Measurements from ENCODE around the gene FGFBP2. TPM values are rescaled to one million over a fixed set of nuclear protein-coding genes. Genes with fewer than 3 reads are reported as not detected.

The FGFBP2 gene
- total RNA-seq, 1 experiment from 2014 or later, result 0.25 TPM

DNA sequence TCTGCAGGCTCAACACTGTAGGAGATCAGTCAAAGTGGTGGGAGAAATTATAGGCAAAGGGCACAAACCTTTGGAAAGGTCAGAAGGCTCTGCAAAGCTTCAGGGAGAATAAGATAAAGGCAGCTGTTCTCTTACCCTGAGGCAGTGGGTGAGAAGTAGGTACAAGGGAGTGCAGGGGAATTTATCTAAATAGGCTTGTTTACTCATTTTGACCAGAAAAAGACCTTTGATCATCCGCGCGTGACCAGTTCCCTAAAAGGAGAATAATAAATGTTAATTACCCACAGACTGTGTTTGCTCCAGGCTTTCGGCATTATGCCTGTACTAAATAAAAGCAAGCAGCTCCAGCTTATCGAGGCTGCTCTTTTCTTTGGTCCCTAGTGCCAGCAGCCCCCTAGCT is 9.3 kb downstream of the FGFBP2 start:
- intact Hi-C loops (cut with micrococcal nuclease; ENCODE audit: unreplicated experiment), result no loop called here
- POLR2A ChIA-PET, result no interaction called here
- Histone ChIP-seq H3K36me3 (ENCODE audit: control insufficient read depth, insufficient read depth, low read length) (no peaks in the 10 kb centered on the region), H3K27me3 (replicated peaks; ENCODE audit: control insufficient read depth, insufficient read depth, low read length) (no peaks in the 10 kb centered on the region), H3K4me1 (peaks cover 8% of the 10 kb centered on the region; the same call in 1 of the 2 replicates), H3K4me3 (ENCODE audit: low read depth, low read length) (no peak overlapping the region), H3K9me3 (peaks cover 21% of the 10 kb centered on the region)
- peaks cover 11% of the 10 kb centered on the region for H3K9me3 Mint-ChIP-seq (ENCODE audit: unreplicated experiment)
- no peaks in the 10 kb centered on the region for H3K27me3 Mint-ChIP-seq (ENCODE audit: insufficient read depth, unreplicated experiment)
- H3K4me1 Mint-ChIP-seq (ENCODE audit: low read depth, unreplicated experiment), result peaks cover 5% of the 10 kb centered on the region
- H3K36me3 Mint-ChIP-seq (ENCODE audit: insufficient read depth, unreplicated experiment), result no peaks in the 10 kb centered on the region
- TF ChIP-seq, protein P1, sequence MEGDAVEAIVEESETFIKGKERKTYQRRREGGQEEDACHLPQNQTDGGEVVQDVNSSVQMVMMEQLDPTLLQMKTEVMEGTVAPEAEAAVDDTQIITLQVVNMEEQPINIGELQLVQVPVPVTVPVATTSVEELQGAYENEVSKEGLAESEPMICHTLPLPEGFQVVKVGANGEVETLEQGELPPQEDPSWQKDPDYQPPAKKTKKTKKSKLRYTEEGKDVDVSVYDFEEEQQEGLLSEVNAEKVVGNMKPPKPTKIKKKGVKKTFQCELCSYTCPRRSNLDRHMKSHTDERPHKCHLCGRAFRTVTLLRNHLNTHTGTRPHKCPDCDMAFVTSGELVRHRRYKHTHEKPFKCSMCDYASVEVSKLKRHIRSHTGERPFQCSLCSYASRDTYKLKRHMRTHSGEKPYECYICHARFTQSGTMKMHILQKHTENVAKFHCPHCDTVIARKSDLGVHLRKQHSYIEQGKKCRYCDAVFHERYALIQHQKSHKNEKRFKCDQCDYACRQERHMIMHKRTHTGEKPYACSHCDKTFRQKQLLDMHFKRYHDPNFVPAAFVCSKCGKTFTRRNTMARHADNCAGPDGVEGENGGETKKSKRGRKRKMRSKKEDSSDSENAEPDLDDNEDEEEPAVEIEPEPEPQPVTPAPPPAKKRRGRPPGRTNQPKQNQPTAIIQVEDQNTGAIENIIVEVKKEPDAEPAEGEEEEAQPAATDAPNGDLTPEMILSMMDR (IDR thresholded peaks at IDR 0.05; ENCODE audit: insufficient read depth in 1 of 2, low read depth in 1 of 2, low read length in 1 of 2, severe bottlenecking in 1 of 2, unreplicated experiment in 1 of 2), result no peak
- CTCF ChIA-PET, result interaction anchor here (1.2 to 1.8 kb wide), 2 partner anchors 71 to 148 kb away, joined by 4 to 9 read pairs; no protein-coding TSS in a partner anchor
- no peak overlapping the region for H3K27ac Mint-ChIP-seq (ENCODE audit: unreplicated experiment)
- peak in 1 of 2 experiments; percentile 50 for DNase-seq
- no peak overlapping the region for H3K4me3 Mint-ChIP-seq (ENCODE audit: unreplicated experiment)
- BruUV-seq (replicated peaks), result no TSS peak

DNA sequence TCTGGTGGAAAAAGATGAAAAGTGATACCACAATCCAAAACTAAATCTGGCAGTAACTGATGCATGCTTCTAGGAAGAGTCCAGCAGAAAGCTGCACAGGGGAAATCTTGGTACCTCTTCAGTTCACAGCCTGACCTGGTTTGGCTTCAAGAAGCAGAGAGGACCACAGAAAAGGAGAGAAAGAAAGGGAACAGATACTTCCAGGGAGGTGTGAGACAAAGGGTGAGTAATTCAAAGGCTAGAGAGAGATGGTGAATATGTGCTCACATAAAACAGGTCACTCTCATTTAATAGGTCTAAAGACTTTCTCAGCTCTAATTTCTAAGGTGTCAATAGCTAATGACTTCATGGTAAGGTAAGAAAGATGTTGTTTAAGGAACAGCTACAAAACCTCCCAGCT is 11.2 kb downstream of the FGFBP2 start:
- ChIA-PET POLR2A (no interaction called here), CTCF (no interaction called here)
- Histone ChIP-seq H3K27me3 (replicated peaks; ENCODE audit: control insufficient read depth, insufficient read depth, low read length) (no peaks in the 10 kb centered on the region), H3K4me3 (ENCODE audit: low read depth, low read length) (no peak overlapping the region), H3K4me1 (peaks cover 8% of the 10 kb centered on the region; the same call in 1 of the 2 replicates), H3K36me3 (ENCODE audit: control insufficient read depth, insufficient read depth, low read length) (no peaks in the 10 kb centered on the region), H3K9me3 (peaks cover 21% of the 10 kb centered on the region)
- H3K4me3 Mint-ChIP-seq (ENCODE audit: unreplicated experiment), result no peak overlapping the region
- no peaks in the 10 kb centered on the region for H3K27me3 Mint-ChIP-seq (ENCODE audit: insufficient read depth, unreplicated experiment)
- H3K27ac Mint-ChIP-seq (ENCODE audit: unreplicated experiment), result no peak overlapping the region
- TF ChIP-seq, protein P1 (IDR thresholded peaks at IDR 0.05; ENCODE audit: insufficient read depth in 1 of 2, low read depth in 1 of 2, low read length in 1 of 2, severe bottlenecking in 1 of 2, unreplicated experiment in 1 of 2), result no peak
- H3K9me3 Mint-ChIP-seq (ENCODE audit: unreplicated experiment), result peaks cover 11% of the 10 kb centered on the region
- H3K4me1 Mint-ChIP-seq (ENCODE audit: low read depth, unreplicated experiment), result peaks cover 5% of the 10 kb centered on the region
- H3K36me3 Mint-ChIP-seq (ENCODE audit: insufficient read depth, unreplicated experiment), result no peaks in the 10 kb centered on the region
- BruUV-seq (replicated peaks), result no TSS peak
- intact Hi-C loops (cut with micrococcal nuclease; ENCODE audit: unreplicated experiment), result no loop called here
- DNase-seq, result no peak

DNA sequence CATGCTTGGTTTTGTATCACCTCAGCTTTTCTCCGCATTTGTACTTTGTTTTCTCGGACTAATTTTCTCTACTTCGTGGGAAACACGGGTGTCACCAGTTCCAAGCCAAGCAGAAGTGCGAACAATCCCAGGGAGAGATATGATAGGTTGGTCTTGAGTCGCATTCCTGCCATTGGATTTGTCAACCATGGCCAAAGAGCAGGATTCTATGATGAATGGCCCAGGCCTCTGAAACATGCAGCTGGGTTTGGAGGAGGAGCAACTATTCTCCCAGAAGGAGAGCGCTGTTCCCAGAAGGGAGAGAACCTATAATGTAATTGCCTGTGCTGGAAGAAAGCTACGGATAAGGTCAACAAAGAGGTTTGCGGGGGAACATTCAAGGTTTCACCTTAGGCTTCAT is 14.1 kb downstream of the FGFBP2 start:
- Histone ChIP-seq H3K4me3 (ENCODE audit: low read depth, low read length) (no peak overlapping the region), H3K27me3 (replicated peaks; ENCODE audit: control insufficient read depth, insufficient read depth, low read length) (no peaks in the 10 kb centered on the region), H3K9me3 (peaks cover 8% of the 10 kb centered on the region), H3K36me3 (ENCODE audit: control insufficient read depth, insufficient read depth, low read length) (no peaks in the 10 kb centered on the region), H3K4me1 (peaks cover 10% of the 10 kb centered on the region; the same call in 1 of the 2 replicates)
- no peak overlapping the region for H3K4me3 Mint-ChIP-seq (ENCODE audit: unreplicated experiment)
- no peak overlapping the region for H3K27ac Mint-ChIP-seq (ENCODE audit: unreplicated experiment)
- BruUV-seq (replicated peaks), result no TSS peak
- H3K9me3 Mint-ChIP-seq (ENCODE audit: unreplicated experiment), result no peaks in the 10 kb centered on the region
- TF ChIP-seq, protein P1 (IDR thresholded peaks at IDR 0.05; ENCODE audit: insufficient read depth in 1 of 2, low read depth in 1 of 2, low read length in 1 of 2, severe bottlenecking in 1 of 2, unreplicated experiment in 1 of 2), result no peak
- CTCF ChIA-PET, result no interaction called here
- no peak for DNase-seq
- no peaks in the 10 kb centered on the region for H3K4me1 Mint-ChIP-seq (ENCODE audit: low read depth, unreplicated experiment)
- POLR2A ChIA-PET, result no interaction called here
- no peaks in the 10 kb centered on the region for H3K36me3 Mint-ChIP-seq (ENCODE audit: insufficient read depth, unreplicated experiment)
- intact Hi-C loops (cut with micrococcal nuclease; ENCODE audit: unreplicated experiment), result no loop called here
- no peaks in the 10 kb centered on the region for H3K27me3 Mint-ChIP-seq (ENCODE audit: insufficient read depth, unreplicated experiment)
